A549 (cell line): ENCODE results near the gene ZNF789. TPM values are rescaled to one million over a fixed set of nuclear protein-coding genes. Genes with fewer than 3 reads are reported as not detected.

Experiments used
- ATAC-seq, 2 experiments: fragments of 200-7000 bp in 1 of 2; fragments of >200 bp in 1 of 2; cut with Nextera tagmentation in 1 of 2; cut with Tn5 transposase in 1 of 2; 3 replicates each; pipeline versions ENCODE4 v1.8.0 to v1.9.1; 2018 to 2020; ENCODE audit warnings: mild to moderate bottlenecking in 1 of 2, moderate library complexity in 1 of 2
- CTCF ChIA-PET: fragments of 300-600 bp; sonication (Branson Sonifier 250); formaldehyde crosslinking; extraction: SDS; loops from one replicate; lab custom pipeline; 2021; ENCODE audit warnings: antibody characterized with exemption, inconsistent platforms; lab: Yijun Ruan, JAX
- POLR2A ChIA-PET: fragments of 350-600 bp; formaldehyde crosslinking; extraction: SDS; loops from one replicate; lab custom pipeline; 2021; ENCODE audit warnings: antibody characterized with exemption, inconsistent platforms; lab: Yijun Ruan, JAX
- DNase-seq, 2 experiments: peaks; one replicate each; pipeline versions ENCODE4 v3.0.0 to v3.0.0-alpha.2; 2011 to 2016; ENCODE audit warnings: low read depth in 1 of 2, low spot score in 1 of 2
- FAIRE-seq: peaks from 2 replicates; lab custom pipeline; 2011; peaks lifted over from hg19 to GRCh38; lab: Jason Lieb, UNC
- H3K27ac ChIP-seq, 2 experiments: fragments of >200 bp; sonication (Bioruptor Twin); formaldehyde crosslinking; 3 replicates each; pipeline ENCODE4 v1.5.1; 2016 to 2017
- H3K4me1 ChIP-seq: fragments of >200 bp; sonication (Bioruptor Twin); formaldehyde crosslinking; 3 replicates; pipeline ENCODE4 v1.6.1; 2016
- H3K4me2 ChIP-seq: fragments of >200 bp; sonication (Bioruptor Twin); formaldehyde crosslinking; 3 replicates; pipeline ENCODE4 v1.6.1; 2016
- H3K4me3 ChIP-seq: fragments of >200 bp; sonication (Bioruptor Twin); formaldehyde crosslinking; 3 replicates; pipeline ENCODE4 v1.5.1; 2016
- H3K9me3 ChIP-seq: fragments of >200 bp; sonication (Bioruptor Twin); formaldehyde crosslinking; 3 replicates; pipeline ENCODE4 v1.6.1; 2016
- CTCF ChIP-seq: fragments of >200 bp; sonication (Bioruptor Twin); formaldehyde crosslinking; IDR thresholded peaks from 3 replicates; pipeline ENCODE4 v1.5.1; 2016
- E2F6 ChIP-seq: IDR thresholded peaks from 2 replicates; pipeline ENCODE4 v1.6.1; 2012; ENCODE audit warnings: low read depth, borderline replicate concordance
- EP300 ChIP-seq, 2 experiments: fragments of >200 bp; sonication (Bioruptor Twin); formaldehyde crosslinking; IDR thresholded peaks; 2 replicates in 1 of 2; 3 replicates in 1 of 2; pipeline ENCODE4 v1.6.1; 2016 to 2017
- GATA3 ChIP-seq: IDR thresholded peaks from 2 replicates; pipeline ENCODE4 v1.6.1; 2012; ENCODE audit warnings: borderline replicate concordance
- HOXB13 ChIP-seq: fragments of 250-450 bp; sonication (Bioruptor Pico); IDR thresholded peaks from 2 replicates; pipeline ENCODE4 v1.5.0; 2020; ENCODE audit warnings: low read depth, mild to moderate bottlenecking, moderate library complexity
- HOXB5 ChIP-seq: fragments of 250-450 bp; sonication (Bioruptor Pico); IDR thresholded peaks from 2 replicates; pipeline ENCODE4 v1.5.0; 2020; ENCODE audit warnings: mild to moderate bottlenecking, moderate library complexity
- KDM1A ChIP-seq: fragments of 200-600 bp; sonication (generic); IDR thresholded peaks from 2 replicates; pipeline ENCODE4 v1.6.1; 2016; ENCODE audit warnings: low read depth, mild to moderate bottlenecking
- MAFK ChIP-seq: fragments of 450-650 bp; IDR thresholded peaks from 2 replicates; pipeline ENCODE4 v1.6.1; 2014; ENCODE audit not compliant: partially characterized antibody
- MAX ChIP-seq: IDR thresholded peaks from 2 replicates; pipeline ENCODE4 v1.6.1; 2012
- MAZ ChIP-seq: fragments of 150-350 bp; IDR thresholded peaks from 2 replicates; pipeline ENCODE4 v1.6.1; 2014; ENCODE audit warnings: antibody characterized with exemption, low read depth, low read length, borderline replicate concordance
- NFE2L2 ChIP-seq: fragments of 150-350 bp; conservative IDR thresholded peaks from 2 replicates; pipeline ENCODE4 v1.6.1; 2014; ENCODE audit warnings: low read length
- NPAS2 ChIP-seq: fragments of 250-450 bp; sonication (Bioruptor Pico); IDR thresholded peaks from 2 replicates; pipeline ENCODE4 v1.8.0; 2022; ENCODE audit warnings: mild to moderate bottlenecking, moderate library complexity, borderline replicate concordance
- RAD21 ChIP-seq, 2 experiments: fragments of >200 bp in 1 of 2; sonication (Bioruptor Twin) in 1 of 2; formaldehyde crosslinking in 1 of 2; IDR thresholded peaks in 1 of 2; conservative IDR thresholded peaks in 1 of 2; 2 replicates in 1 of 2; 3 replicates in 1 of 2; pipeline ENCODE4 v1.6.1; 2012 to 2018; ENCODE audit warnings: inconsistent platforms in 1 of 2
- RNF2 ChIP-seq: fragments of 200-600 bp; sonication (generic); IDR thresholded peaks from 2 replicates; pipeline ENCODE4 v1.6.1; 2016; ENCODE audit warnings: low read depth, mild to moderate bottlenecking, antibody characterized with exemption, moderate library complexity, borderline replicate concordance
- SMC3 ChIP-seq: fragments of >200 bp; sonication (Bioruptor Twin); formaldehyde crosslinking; IDR thresholded peaks from 3 replicates; pipeline ENCODE4 v1.6.1; 2018; ENCODE audit warnings: inconsistent platforms
- WGBS: methylation state at CpG from one replicate; pipeline ENCODE4 v1.1.6; 2017; ENCODE audit errors: missing lambda C conversion rate; 5-methylcytosine and 5-hydroxymethylcytosine counted together
- polyA plus RNA-seq, 4 experiments: library from polyadenylated mRNA; depleted of rRNA in 3 of 4; stranded (reverse); fragments of >200 nt; fragmentation: RNase III in 1 of 4; extraction: RNeasy Plus Mini Kit Qiagen cat#74134 plus additional on column Dnase treatment in 1 of 4; gene quantifications; 2 replicates in 3 of 4; 3 replicates in 1 of 4; pipeline ENCODE4 v1.2.3, GENCODE V29; 2011 to 2017

The ZNF789 gene
- polyA plus RNA-seq, 2 of the 4 experiments (the other 2 are of a cell fraction), result 7.5 to 11.6 TPM

GRCh38 chr7:99461221-99461620, 11.5 kb upstream of the ZNF789 start (continued):
- TF ChIP-seq CTCF, result no peak

DNA sequence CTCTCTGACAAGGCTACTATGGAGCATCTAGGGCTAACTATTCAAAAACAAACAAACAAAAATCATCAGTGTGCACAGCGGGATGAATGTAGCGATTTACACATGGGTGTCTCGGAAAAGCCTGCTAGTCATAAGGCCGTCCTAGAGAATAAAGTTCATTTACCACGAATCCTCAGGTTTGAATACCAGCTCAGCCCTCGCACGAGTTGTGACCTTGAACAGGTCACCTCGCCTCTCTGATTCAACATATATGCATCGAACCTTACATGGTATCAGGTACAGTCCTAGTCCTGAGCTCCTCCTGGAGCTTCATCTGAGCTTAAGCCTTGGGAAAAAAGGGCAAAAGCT, 7.3 kb upstream of the ZNF789 start:
- H3K4me1 ChIP-seq, result peaks cover 7% of the 10 kb centered on the region; the same call in 2 of the 3 replicates
- H3K4me2 ChIP-seq, result peak overlapping the region; percentile 77
- WGBS, result 2% methylated on average over 9 of the region's 9 CpGs
- peak overlapping the region; percentile 71 for H3K4me3 ChIP-seq
- POLR2A ChIA-PET, result interaction anchor here (0.8 to 1.1 kb wide), 2 partner anchors 19 to 39 kb away, joined by 3 to 5 read pairs; partner anchors contain the start of gene ZKSCAN5
- FAIRE-seq, result no peak
- ATAC-seq, result peak; percentile 6 to 22; a peak in 3 of 6 replicates
- H3K9me3 ChIP-seq, result no peaks in the 10 kb centered on the region
- peak overlapping the region; percentile 85 to 98 for H3K27ac ChIP-seq
- no peak for TF ChIP-seq MAFK
- TF ChIP-seq NFE2L2, result no peak
- TF ChIP-seq RNF2, result no peak
- TF ChIP-seq HOXB13 (CRISPR knock-in tag), result no peak
- TF ChIP-seq, all 56 proteins: peak for 0
- DNase-seq, result no peak
- CTCF ChIA-PET, result interaction anchor here (0.7 to 12.6 kb wide), 3 partner anchors 12 to 151 kb away, joined by 3 to 92 read pairs (median 3); partner anchors contain the start of gene ZSCAN25

DNA sequence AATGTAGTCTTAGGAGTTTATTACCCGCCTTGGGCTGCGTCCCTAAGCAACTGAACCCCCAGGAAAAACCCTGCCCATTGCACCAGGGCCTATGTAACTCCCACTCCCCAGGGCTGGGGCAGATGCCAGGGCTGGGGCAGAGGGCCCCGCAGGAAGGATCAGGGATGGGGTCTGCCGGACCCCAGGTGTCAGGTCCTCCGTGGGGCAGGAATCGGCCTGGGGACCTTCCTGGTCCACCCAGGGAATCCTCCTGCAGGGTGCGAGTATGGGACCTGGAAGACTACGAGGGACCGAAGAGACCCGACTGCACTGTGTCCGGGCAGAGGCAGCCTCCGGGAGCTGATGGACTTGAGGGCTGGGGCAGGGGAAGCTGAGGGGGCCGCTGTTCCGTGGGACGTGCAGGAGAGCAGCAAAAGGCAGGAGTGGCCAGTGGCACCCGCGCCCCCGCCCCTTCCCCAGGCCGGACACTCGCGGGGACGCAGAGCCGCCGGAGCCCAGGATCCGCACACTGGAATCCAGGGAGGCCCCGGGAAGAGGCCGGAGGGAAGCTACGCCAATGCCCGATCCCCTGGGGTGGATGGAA, 4.3 kb upstream of the ZNF789 start:
- no peak overlapping the region for H3K4me2 ChIP-seq
- 96% methylated on average over 24 of the region's 29 CpGs for WGBS
- no peak for ATAC-seq
- FAIRE-seq, result no peak
- no peaks in the 10 kb centered on the region for H3K9me3 ChIP-seq
- CTCF ChIA-PET, result interaction anchor here (1.1 kb wide), 1 partner anchor 112 kb away, joined by 3 read pairs; no protein-coding TSS in a partner anchor
- H3K27ac ChIP-seq, result no peak overlapping the region
- TF ChIP-seq NPAS2 (CRISPR knock-in tag) (no peak), EP300 (IDR thresholded peaks at IDR 0.05) (no peak), HOXB5 (no peak), MAZ (no peak), MAX (no peak), GATA3 (no peak)
- TF ChIP-seq, all 56 proteins: peak for 0
- no peak for DNase-seq
- no peak overlapping the region for H3K4me3 ChIP-seq
- POLR2A ChIA-PET, result no interaction called here
- H3K4me1 ChIP-seq, result peaks cover 11% of the 10 kb centered on the region; the same call in 2 of the 3 replicates

DNA sequence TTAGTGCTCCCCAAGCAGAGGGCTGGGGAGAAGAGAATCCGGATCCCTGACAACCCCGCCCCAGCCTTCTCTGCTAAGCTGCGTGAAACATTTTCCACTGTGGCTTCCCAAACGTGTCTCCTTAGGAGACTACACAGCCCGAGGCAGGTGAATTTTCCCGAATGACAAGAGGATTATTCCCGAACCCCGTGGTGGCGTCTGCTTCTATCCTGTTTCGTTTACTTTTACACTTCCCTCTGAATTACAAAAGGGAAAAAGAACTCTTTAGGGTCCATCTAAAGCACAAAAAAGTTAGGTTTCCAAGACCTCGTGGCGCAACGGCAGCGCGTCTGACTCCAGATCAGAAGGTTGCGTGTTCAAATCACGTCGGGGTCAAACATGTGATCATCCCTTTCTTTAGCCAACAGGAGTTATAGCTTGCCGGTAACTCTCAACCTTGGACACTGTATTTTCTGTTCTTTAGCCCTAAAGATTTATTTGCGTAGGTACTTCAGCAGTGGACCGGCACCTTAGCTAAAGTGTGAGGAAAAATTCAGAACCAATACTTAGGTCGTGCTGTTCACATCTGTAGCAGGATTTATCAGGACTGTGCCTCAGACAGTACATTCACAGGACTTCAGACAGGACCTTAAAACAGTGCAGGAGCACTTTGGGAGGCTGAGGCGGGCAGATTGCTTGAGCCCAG, 3.2 kb upstream of the ZNF789 start:
- ChIA-PET POLR2A (no interaction called here), CTCF (interaction anchor here (1.1 kb wide), 1 partner anchor 111 kb away, joined by 3 read pairs; no protein-coding TSS in a partner anchor)
- TF ChIP-seq RNF2 (no peak), KDM1A (no peak), HOXB13 (CRISPR knock-in tag) (no peak), MAZ (no peak), RAD21 (conservative IDR thresholded peaks at IDR 0.05 in 1 of 2, IDR thresholded peaks at IDR 0.05 in 1 of 2) (no peak), E2F6 (no peak), SMC3 (no peak)
- ATAC-seq (no peak), FAIRE-seq (no peak), DNase-seq (peak in 1 of 2 experiments; percentile 38)
- Histone ChIP-seq H3K4me3 (no peak overlapping the region), H3K27ac (no peak overlapping the region), H3K9me3 (no peaks in the 10 kb centered on the region), H3K4me2 (no peak overlapping the region), H3K4me1 (peaks cover 17% of the 10 kb centered on the region; the same call in 2 of the 3 replicates)
- WGBS, result 55% methylated on average over 23 of the region's 23 CpGs
